ENCODE data around the gene NELL2.

DNA sequence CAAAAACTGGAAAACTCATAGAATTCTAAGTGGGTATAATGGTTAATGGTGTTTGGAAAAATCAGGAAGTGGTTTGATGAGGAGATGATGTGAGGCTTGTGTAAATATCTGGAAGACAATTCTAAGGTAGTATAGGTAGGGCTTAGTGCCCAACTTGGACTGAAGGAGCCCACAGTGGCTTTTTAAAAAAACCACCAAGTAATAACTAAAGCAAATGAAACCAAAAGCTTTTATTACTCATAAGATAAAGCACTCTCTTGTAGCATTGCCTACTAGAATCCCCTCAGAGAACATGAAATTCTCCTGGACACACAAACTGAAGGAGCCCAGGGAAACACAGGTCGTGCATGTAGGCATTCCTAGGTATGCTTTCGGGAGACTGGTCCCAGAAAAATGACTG, 324.5 kb downstream of the NELL2 start:
- TF ChIP-seq, protein P1, sequence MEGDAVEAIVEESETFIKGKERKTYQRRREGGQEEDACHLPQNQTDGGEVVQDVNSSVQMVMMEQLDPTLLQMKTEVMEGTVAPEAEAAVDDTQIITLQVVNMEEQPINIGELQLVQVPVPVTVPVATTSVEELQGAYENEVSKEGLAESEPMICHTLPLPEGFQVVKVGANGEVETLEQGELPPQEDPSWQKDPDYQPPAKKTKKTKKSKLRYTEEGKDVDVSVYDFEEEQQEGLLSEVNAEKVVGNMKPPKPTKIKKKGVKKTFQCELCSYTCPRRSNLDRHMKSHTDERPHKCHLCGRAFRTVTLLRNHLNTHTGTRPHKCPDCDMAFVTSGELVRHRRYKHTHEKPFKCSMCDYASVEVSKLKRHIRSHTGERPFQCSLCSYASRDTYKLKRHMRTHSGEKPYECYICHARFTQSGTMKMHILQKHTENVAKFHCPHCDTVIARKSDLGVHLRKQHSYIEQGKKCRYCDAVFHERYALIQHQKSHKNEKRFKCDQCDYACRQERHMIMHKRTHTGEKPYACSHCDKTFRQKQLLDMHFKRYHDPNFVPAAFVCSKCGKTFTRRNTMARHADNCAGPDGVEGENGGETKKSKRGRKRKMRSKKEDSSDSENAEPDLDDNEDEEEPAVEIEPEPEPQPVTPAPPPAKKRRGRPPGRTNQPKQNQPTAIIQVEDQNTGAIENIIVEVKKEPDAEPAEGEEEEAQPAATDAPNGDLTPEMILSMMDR (IDR thresholded peaks at IDR 0.05): no peak
- TF ChIP-seq POLR2A (IDR thresholded peaks at IDR 0.05): no peak

Data from lower leg skin (tissue), 3 donors.